HepG2 (cell line): ENCODE data around the gene DUSP9. TPM values are rescaled to one million over a fixed set of nuclear protein-coding genes. Genes with fewer than 3 reads are reported as not detected.

Experiments
- BHLHE40 ChIP-seq: IDR thresholded peaks from 2 replicates; pipeline ENCODE4 v1.6.1; 2011; ENCODE audit warnings: low read length, improper control_type of control experiment
- CREB1 ChIP-seq, 2 experiments: fragments of 450-650 bp in 1 of 2; IDR thresholded peaks; 2 replicates each; pipeline ENCODE4 v1.6.1; 2016 to 2017; ENCODE audit warnings: control low read depth in 1 of 2, mild to moderate bottlenecking in 1 of 2, missing compliant biosample characterization in 1 of 2, missing genetic modification characterization in 1 of 2
- GATAD2A ChIP-seq: IDR thresholded peaks from 2 replicates; pipeline ENCODE4 v1.6.1; 2016
- IRF2 ChIP-seq: IDR thresholded peaks from 2 replicates; pipeline ENCODE4 v1.6.1; 2018; ENCODE audit warnings: missing genetic modification reagents, missing compliant biosample characterization
- KDM3A ChIP-seq: IDR thresholded peaks from 2 replicates; pipeline ENCODE4 v1.6.1; 2018; ENCODE audit warnings: low read depth, missing compliant biosample characterization
- MED8 ChIP-seq: sonication (generic); formaldehyde crosslinking; IDR thresholded peaks from 2 replicates; pipeline ENCODE4 v1.8.1; 2023; ENCODE audit warnings: mild to moderate bottlenecking, missing genetic modification reagents; ENCODE audit not compliant: insufficient replicate concordance
- NFIB ChIP-seq: sonication (generic); formaldehyde crosslinking; IDR thresholded peaks from 2 replicates; pipeline ENCODE4 v1.9.0; 2021; ENCODE audit warnings: missing genetic modification reagents, mild to moderate bottlenecking, borderline replicate concordance
- NONO ChIP-seq, 2 experiments: fragments of 450-650 bp in 1 of 2; sonication (generic) in 1 of 2; formaldehyde crosslinking in 1 of 2; IDR thresholded peaks in 1 of 2; conservative IDR thresholded peaks in 1 of 2; 2 replicates each; pipeline versions ENCODE4 v1.6.1 to v1.8.0; 2017 to 2022; ENCODE audit warnings: mild to moderate bottlenecking in 1 of 2, missing genetic modification reagents in 1 of 2, moderate library complexity in 1 of 2
- RARA ChIP-seq: IDR thresholded peaks from 2 replicates; pipeline ENCODE4 v1.6.1; 2016; ENCODE audit warnings: missing genetic modification reagents, missing compliant biosample characterization
- RBFOX2 ChIP-seq: fragments of 200-400 bp; formaldehyde crosslinking; IDR thresholded peaks from 2 replicates; pipeline ENCODE4 v1.6.1; 2017; ENCODE audit warnings: low read depth, mild to moderate bottlenecking, low read length
- RFXAP ChIP-seq: sonication (generic); formaldehyde crosslinking; IDR thresholded peaks from 2 replicates; pipeline ENCODE4 v1.4.0; 2020; ENCODE audit warnings: missing genetic modification reagents, borderline replicate concordance
- SKI ChIP-seq: fragments of 450-650 bp; IDR thresholded peaks from one replicate; pipeline ENCODE4 v1.6.1; 2018; ENCODE audit warnings: mild to moderate bottlenecking; ENCODE audit not compliant: partially characterized antibody
- SP140L ChIP-seq: sonication (generic); formaldehyde crosslinking; IDR thresholded peaks from 2 replicates; pipeline ENCODE4 v1.4.0; 2020; ENCODE audit warnings: missing genetic modification reagents, borderline replicate concordance
- SPEN ChIP-seq: sonication (generic); formaldehyde crosslinking; IDR thresholded peaks from 2 replicates; pipeline ENCODE4 v1.5.1; 2020; ENCODE audit warnings: low read depth, mild to moderate bottlenecking, missing genetic modification reagents
- XRCC5 ChIP-seq: fragments of 200-400 bp; formaldehyde crosslinking; optimal IDR thresholded peaks from 2 replicates; pipeline ENCODE3; 2017; ENCODE audit warnings: mild to moderate bottlenecking, low read length
- ZNF382 ChIP-seq: sonication (generic); formaldehyde crosslinking; IDR thresholded peaks from 2 replicates; pipeline ENCODE4 v1.5.0; 2020; ENCODE audit warnings: missing genetic modification reagents, mild to moderate bottlenecking, borderline replicate concordance
- ZNF605 ChIP-seq: sonication (generic); formaldehyde crosslinking; IDR thresholded peaks from 2 replicates; pipeline ENCODE4 v1.8.0; 2022; ENCODE audit warnings: mild to moderate bottlenecking, missing genetic modification reagents
- ZNF891 ChIP-seq: sonication (generic); formaldehyde crosslinking; IDR thresholded peaks from 2 replicates; pipeline ENCODE4 v1.5.0; 2020; ENCODE audit warnings: mild to moderate bottlenecking, missing genetic modification reagents
- polyA plus RNA-seq, 8 experiments: library from polyadenylated mRNA; depleted of rRNA in 3 of 8; stranded (reverse) in 7 of 8; unstranded in 1 of 8; fragments of >200 nt; fragmentation: Illumina TruSeq in 4 of 8; extraction: Trizol in 4 of 8; gene quantifications; 2 replicates each; pipeline versions ENCODE4 v1.2.1 to v1.2.3, GENCODE V29; 2011 to 2016; ENCODE audit warnings: low read depth in 4 of 8, missing spikeins in 1 of 8, mixed read lengths in 1 of 8; ENCODE audit not compliant: insufficient read depth in 1 of 8
- total RNA-seq, 5 experiments: library from RNA; depleted of rRNA; stranded (reverse); fragments of >200 nt; fragmentation: Illumina TruSeq; extraction: Trizol; gene quantifications; 2 replicates each; pipeline ENCODE4 v1.2.3, GENCODE V29; 2016; ENCODE audit warnings: low read depth in 1 of 5
- TF ChIP-seq, protein P1 (sequence below): sonication (generic); formaldehyde crosslinking; IDR thresholded peaks from 2 replicates; pipeline ENCODE4 v1.9.0; 2021; ENCODE audit warnings: missing genetic modification reagents, mild to moderate bottlenecking, borderline replicate concordance
- TF ChIP-seq, protein P2 (sequence below): sonication (generic); formaldehyde crosslinking; IDR thresholded peaks from 2 replicates; pipeline ENCODE4 v1.4.0; 2020; ENCODE audit warnings: missing genetic modification reagents
- TF ChIP-seq, protein P3 (sequence below): sonication (generic); formaldehyde crosslinking; IDR thresholded peaks from 2 replicates; pipeline ENCODE4 v1.5.1; 2020; ENCODE audit warnings: mild to moderate bottlenecking, moderate library complexity, missing genetic modification reagents
- TF ChIP-seq, protein P4 (sequence below): sonication (generic); formaldehyde crosslinking; IDR thresholded peaks from 2 replicates; pipeline ENCODE4 v1.4.0; 2020; ENCODE audit warnings: missing genetic modification reagents

DUSP9 gene
- total and polyA plus RNA-seq, 2 of the 13 experiments (the other 11 are each of a cell fraction or from before 2014, with no cell fraction given) = 235 to 435 TPM

DNA sequence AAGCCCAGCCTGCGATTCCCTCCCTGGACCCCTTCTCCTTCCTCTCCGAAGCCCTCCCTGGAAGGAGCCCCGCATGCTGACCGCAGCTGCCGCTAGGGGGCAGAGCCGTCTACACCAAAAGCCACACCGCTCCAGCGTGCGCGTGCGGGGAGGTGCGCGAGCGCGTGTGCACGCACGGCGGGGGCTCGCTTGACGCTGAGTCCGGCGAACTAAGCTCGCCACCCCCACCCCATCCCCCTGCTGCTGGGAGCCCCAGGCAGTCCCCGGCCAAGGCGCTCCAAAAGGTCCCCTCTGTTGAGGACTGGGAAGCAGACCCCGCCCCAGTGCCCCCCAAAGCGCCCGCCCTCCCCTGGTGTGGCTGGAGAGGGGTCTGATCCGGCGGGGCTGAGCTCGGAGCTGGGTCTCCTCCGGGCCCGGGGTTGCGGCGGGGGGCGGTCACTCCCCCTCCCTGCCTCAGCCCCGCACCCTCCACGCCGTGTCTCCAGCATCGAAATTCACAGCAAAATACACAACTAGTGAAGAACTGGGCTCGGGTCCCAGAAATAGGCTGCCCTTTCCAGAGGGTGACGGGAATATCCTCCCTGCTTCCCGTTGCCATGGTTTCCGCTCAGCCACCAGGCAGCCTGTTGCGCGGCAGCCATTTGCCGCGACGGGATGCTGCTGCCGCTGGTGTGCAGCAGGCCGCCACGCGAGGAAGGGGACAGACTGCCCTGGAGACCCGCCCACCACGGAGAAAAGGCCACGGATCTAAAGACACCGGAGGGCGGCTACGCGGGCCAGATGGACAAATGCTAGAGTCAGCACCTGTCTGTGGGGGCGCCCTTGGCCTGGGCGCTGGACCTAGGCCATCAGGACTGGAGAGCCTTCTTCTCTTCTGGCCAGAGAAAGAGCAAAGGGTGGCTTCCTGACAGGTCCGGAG lies 36.8 kb upstream of the DUSP9 start (continued):
- TF ChIP-seq RARA (CRISPR knock-in tag) (peak; percentile 52; the same call in 1 of the 2 replicates), ZNF382 (CRISPR knock-in tag) (no peak), RFXAP (CRISPR knock-in tag) (peak; percentile 36; the same call in 1 of the 2 replicates), NONO (IDR thresholded peaks at IDR 0.05) (no peak), NONO (CRISPR knock-in tag; conservative IDR thresholded peaks at IDR 0.05) (0 out of 2 replicates have a peak, but pooled peaks have one; percentile 17), RBFOX2 (peak; percentile 45; the same call in 1 of the 2 replicates), SPEN (CRISPR knock-in tag) (peak; percentile 26; the same call in 1 of the 2 replicates), ZNF891 (CRISPR knock-in tag) (0 out of 2 replicates have a peak, but pooled peaks have one; percentile 25), IRF2 (peak; percentile 65; the same call in 1 of the 2 replicates), NFIB (CRISPR knock-in tag) (no peak), SP140L (no peak), XRCC5 (peak; percentile 25), KDM3A (peak; percentile 63; the same call in 1 of the 2 replicates), BHLHE40 (peak; percentile 57), CREB1 (IDR thresholded peaks at IDR 0.05) (no peak), CREB1 (CRISPR knock-in tag; IDR thresholded peaks at IDR 0.05) (no peak), GATAD2A (CRISPR knock-in tag) (peak; percentile 51; the same call in 1 of the 2 replicates), ZNF605 (CRISPR knock-in tag) (0 out of 2 replicates have a peak, but pooled peaks have one; percentile 15), MED8 (CRISPR knock-in tag) (no peak), SKI (no peak)
- TF ChIP-seq, protein P1, sequence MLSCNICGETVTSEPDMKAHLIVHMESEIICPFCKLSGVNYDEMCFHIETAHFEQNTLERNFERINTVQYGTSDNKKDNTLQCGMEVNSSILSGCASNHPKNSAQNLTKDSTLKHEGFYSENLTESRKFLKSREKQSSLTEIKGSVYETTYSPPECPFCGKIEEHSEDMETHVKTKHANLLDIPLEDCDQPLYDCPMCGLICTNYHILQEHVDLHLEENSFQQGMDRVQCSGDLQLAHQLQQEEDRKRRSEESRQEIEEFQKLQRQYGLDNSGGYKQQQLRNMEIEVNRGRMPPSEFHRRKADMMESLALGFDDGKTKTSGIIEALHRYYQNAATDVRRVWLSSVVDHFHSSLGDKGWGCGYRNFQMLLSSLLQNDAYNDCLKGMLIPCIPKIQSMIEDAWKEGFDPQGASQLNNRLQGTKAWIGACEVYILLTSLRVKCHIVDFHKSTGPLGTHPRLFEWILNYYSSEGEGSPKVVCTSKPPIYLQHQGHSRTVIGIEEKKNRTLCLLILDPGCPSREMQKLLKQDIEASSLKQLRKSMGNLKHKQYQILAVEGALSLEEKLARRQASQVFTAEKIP (CRISPR knock-in tag) = no peak
- TF ChIP-seq, protein P2, sequence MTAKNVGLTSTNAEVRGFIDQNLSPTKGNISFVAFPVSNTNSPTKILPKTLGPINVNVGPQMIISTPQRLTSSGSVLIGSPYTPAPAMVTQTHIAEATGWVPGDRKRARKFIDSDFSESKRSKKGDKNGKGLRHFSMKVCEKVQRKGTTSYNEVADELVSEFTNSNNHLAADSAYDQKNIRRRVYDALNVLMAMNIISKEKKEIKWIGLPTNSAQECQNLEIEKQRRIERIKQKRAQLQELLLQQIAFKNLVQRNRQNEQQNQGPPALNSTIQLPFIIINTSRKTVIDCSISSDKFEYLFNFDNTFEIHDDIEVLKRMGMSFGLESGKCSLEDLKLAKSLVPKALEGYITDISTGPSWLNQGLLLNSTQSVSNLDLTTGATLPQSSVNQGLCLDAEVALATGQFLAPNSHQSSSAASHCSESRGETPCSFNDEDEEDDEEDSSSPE = peak; percentile 49; the same call in 1 of the 2 replicates
- TF ChIP-seq, protein P3, sequence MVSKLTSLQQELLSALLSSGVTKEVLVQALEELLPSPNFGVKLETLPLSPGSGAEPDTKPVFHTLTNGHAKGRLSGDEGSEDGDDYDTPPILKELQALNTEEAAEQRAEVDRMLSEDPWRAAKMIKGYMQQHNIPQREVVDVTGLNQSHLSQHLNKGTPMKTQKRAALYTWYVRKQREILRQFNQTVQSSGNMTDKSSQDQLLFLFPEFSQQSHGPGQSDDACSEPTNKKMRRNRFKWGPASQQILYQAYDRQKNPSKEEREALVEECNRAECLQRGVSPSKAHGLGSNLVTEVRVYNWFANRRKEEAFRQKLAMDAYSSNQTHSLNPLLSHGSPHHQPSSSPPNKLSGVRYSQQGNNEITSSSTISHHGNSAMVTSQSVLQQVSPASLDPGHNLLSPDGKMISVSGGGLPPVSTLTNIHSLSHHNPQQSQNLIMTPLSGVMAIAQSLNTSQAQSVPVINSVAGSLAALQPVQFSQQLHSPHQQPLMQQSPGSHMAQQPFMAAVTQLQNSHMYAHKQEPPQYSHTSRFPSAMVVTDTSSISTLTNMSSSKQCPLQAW = peak; percentile 44; the same call in 1 of the 2 replicates
- TF ChIP-seq, protein P4, sequence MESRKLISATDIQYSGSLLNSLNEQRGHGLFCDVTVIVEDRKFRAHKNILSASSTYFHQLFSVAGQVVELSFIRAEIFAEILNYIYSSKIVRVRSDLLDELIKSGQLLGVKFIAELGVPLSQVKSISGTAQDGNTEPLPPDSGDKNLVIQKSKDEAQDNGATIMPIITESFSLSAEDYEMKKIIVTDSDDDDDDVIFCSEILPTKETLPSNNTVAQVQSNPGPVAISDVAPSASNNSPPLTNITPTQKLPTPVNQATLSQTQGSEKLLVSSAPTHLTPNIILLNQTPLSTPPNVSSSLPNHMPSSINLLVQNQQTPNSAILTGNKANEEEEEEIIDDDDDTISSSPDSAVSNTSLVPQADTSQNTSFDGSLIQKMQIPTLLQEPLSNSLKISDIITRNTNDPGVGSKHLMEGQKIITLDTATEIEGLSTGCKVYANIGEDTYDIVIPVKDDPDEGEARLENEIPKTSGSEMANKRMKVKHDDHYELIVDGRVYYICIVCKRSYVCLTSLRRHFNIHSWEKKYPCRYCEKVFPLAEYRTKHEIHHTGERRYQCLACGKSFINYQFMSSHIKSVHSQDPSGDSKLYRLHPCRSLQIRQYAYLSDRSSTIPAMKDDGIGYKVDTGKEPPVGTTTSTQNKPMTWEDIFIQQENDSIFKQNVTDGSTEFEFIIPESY (CRISPR knock-in tag) = 0 out of 2 replicates have a peak, but pooled peaks have one; percentile 36
